Esophagus squamous epithelium (tissue), 5 donors: Measurements from ENCODE around the gene DUSP28. TPM values are rescaled to one million over a fixed set of nuclear protein-coding genes. Genes with fewer than 3 reads are reported as not detected.

Experiments
- DNase-seq: peaks from one replicate; lab custom pipeline; 2025; lab: John Stamatoyannopoulos, UW
- H3K27ac ChIP-seq, 4 donors: fragments of 200-600 bp; sonication (generic); one replicate each; pipeline ENCODE4 v1.5.1; 2016 to 2019; ENCODE audit warnings: mild to moderate bottlenecking in 1 of 4
- H3K27me3 ChIP-seq, 4 donors: fragments of 200-600 bp; sonication (generic); 1 replicate in 3 of 4; 2 replicates in 1 of 4; pipeline versions ENCODE4 v1.5.1 to v1.6.0; 2017 to 2021; ENCODE audit warnings: antibody characterized with exemption in 1 of 4
- H3K36me3 ChIP-seq, 3 donors: fragments of 200-600 bp; sonication (generic); one replicate each; pipeline ENCODE4 v1.5.1; 2016 to 2019
- H3K4me1 ChIP-seq, 3 donors: fragments of 200-600 bp; sonication (generic); one replicate each; pipeline ENCODE4 v1.5.1; 2017 to 2019
- H3K4me3 ChIP-seq, 4 donors: fragments of 200-600 bp; sonication (generic); 1 replicate in 3 of 4; 2 replicates in 1 of 4; pipeline ENCODE4 v1.5.1; 2016 to 2019; ENCODE audit warnings: mild to moderate bottlenecking in 2 of 4, moderate library complexity in 1 of 4
- H3K9me3 ChIP-seq, 3 donors: fragments of 200-600 bp; sonication (generic); one replicate each; pipeline ENCODE4 v1.5.1; 2016 to 2019
- CTCF ChIP-seq, 6 experiments: fragments of 450-650 bp in 4 of 6; fragments of 200-600 bp in 2 of 6; sonication (generic) in 2 of 6; IDR thresholded peaks; one replicate each; pipeline ENCODE4 v1.5.1; 2016 to 2019; ENCODE audit warnings: antibody characterized with exemption in 6 of 6, mild to moderate bottlenecking in 4 of 6, moderate library complexity in 4 of 6
- POLR2A ChIP-seq, 4 donors: fragments of 450-650 bp; IDR thresholded peaks; one replicate each; pipeline ENCODE4 v1.6.1; 2017; ENCODE audit warnings: antibody characterized with exemption in 4 of 4, mild to moderate bottlenecking in 4 of 4, moderate library complexity in 3 of 4
- WGBS, 2 donors: methylation state at CpG; one replicate each; pipeline ENCODE4 v1.1.5; 2018; 5-methylcytosine and 5-hydroxymethylcytosine counted together
- intact Hi-C: fragments of 100-400 bp; cut with DNase I; formaldehyde crosslinking; loops from one replicate; pipeline ENCODE4 v1.15.0; 2022
- total RNA-seq, 4 donors: library from RNA; depleted of rRNA; stranded (reverse); fragments of >200 nt; gene quantifications; one replicate each; pipeline ENCODE4 v1.1.0, GENCODE V29; 2016
- donor health status: DM: yes; HTN: yes; CAD: no.

DUSP28 gene
- total RNA-seq, 4 donors from 2014 or later, result 2.0 to 10.5 (median 5.3) TPM

- Histone ChIP-seq H3K9me3 (no peaks in the 10 kb centered on the region), H3K36me3 (no peaks in the 10 kb centered on the region), H3K27ac (no peak overlapping the region), H3K27me3 (no peaks in the 10 kb centered on the region), H3K4me3 (no peak overlapping the region), H3K4me1 (peaks cover 0 to 3% (median 0%) of the 10 kb centered on the region in 3 donors)
- intact Hi-C loops, result no loop called here
- TF ChIP-seq POLR2A (IDR thresholded peaks at IDR 0.05) (no peak), CTCF (IDR thresholded peaks at IDR 0.05) (no peak)
- no peak for DNase-seq
- WGBS, 2 donors, result 89 to 90% methylated on average over 8 to 10 of the region's 10 CpGs
These were observed 51.5 kb downstream of the DUSP28 start for GRCh38 chr2:240611601-240612210.

Other genes starting within 250 kb of the DUSP28 start
- 100 to 1,000 TPM in 1 of 4 donors, 10 to 100 TPM in 3; 59.3 to 129 (median 78.6) TPM for gene GPC1, start 124.7 kb upstream of the DUSP28 start, total RNA-seq
- 10 to 100 TPM in 3 of 4 donors, 1 to 10 TPM in 1; 8.2 to 23.8 (median 17.1) TPM for gene ANKMY1, start 2.4 kb upstream of the DUSP28 start, total RNA-seq
- 10 to 100 TPM; 41.9 to 96.5 (median 48.1) TPM for gene RNPEPL1, start 8.1 kb downstream of the DUSP28 start, total RNA-seq
- 10 to 100 TPM in 3 of 4 donors, 1 to 10 TPM in 1; 9.9 to 23.3 (median 13.7) TPM for gene CAPN10, start 26.4 kb downstream of the DUSP28 start, total RNA-seq
- gene GPR35, start 65.1 kb downstream of the DUSP28 start, total RNA-seq, result 1 to 10 TPM in 3 of 4 donors, under 1 TPM in 1; 0.31 to 3.2 (median 1.3) TPM
- gene AQP12B, start 122.5 kb downstream of the DUSP28 start, total RNA-seq, result not detected
- gene AQP12A, start 131.5 kb downstream of the DUSP28 start, total RNA-seq, result not detected